GM13977 (cell line): ENCODE measurements around the gene ALKBH7.

Experiments
- DNase-seq: peaks from one replicate; pipeline ENCODE4 v3.0.0; 2012; ENCODE audit warnings: low spot score
- CTCF ChIP-seq: IDR thresholded peaks from 2 replicates; pipeline ENCODE4 v1.5.1; 2012; ENCODE audit warnings: mild to moderate bottlenecking, control low read depth; ENCODE audit not compliant: insufficient read depth; ENCODE audit errors: extremely low read depth, missing control alignments
- in situ Hi-C: fragments of 300-500 bp; cut with MboI; formaldehyde crosslinking; loops from one replicate; pipeline ENCODE4 v1.12.0; 2022; ENCODE audit warnings: low sequenced_read_pairs, low pct_unique_long_range_greater_than_20kb, mixed read lengths, inconsistent platforms; ENCODE audit not compliant: unreplicated experiment

The ALKBH7 gene

GRCh38 chr19:6384381-6384780 lies 11.8 kb downstream of the ALKBH7 start:
- in situ Hi-C loops: no loop called here

GRCh38 chr19:6387372-6387771 lies 14.8 kb downstream of the ALKBH7 start:
- no peak for TF ChIP-seq CTCF
- DNase-seq: no peak
- in situ Hi-C loops: no loop called here

More at GRCh38 chr19:6384381-6384780, 11.8 kb downstream of the ALKBH7 start:
- no peak for TF ChIP-seq CTCF
- no peak for DNase-seq

GRCh38 chr19:6392221-6393073 lies 19.9 kb downstream of the ALKBH7 start:
- in situ Hi-C loops: no loop called here
- DNase-seq: peak; percentile 31
- no peak for TF ChIP-seq CTCF

- no peak for TF ChIP-seq CTCF
- peak; percentile 97 for DNase-seq
- in situ Hi-C loops: no loop called here
These were observed 20.7 kb downstream of the ALKBH7 start, which contains the start of gene GTF2F1 for GRCh38 chr19:6393074-6393982. Gene GTF2F1 (minus strand): TSS chr19:6393164. CDS start chr19:6392995, 169 bp downstream.

- no peak for DNase-seq
- no peak for TF ChIP-seq CTCF
- in situ Hi-C loops: no loop called here
These were observed 21.4 kb downstream of the ALKBH7 start for GRCh38 chr19:6393983-6394412.

DNA sequence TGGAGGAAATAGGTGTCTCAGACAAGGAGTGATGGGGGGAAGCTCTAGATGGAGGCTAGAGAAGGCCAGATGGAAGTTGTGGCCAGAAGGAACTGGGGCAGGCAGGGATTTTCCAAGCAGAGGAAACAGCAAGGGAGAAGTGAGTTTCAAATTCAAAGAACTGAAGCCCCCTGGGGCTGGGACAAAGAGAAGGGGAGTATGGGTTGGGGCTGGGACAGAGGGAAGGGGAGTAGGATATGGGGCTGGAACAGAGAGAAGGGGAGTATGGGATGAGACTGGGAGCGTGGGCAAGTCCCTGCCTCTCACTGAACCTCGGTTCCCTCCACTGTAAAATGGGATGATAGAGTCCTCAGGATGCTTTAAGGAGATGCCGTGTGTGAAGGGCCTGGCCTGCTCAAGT lies 22.2 kb downstream of the ALKBH7 start:
- DNase-seq: no peak
- TF ChIP-seq CTCF: no peak
- in situ Hi-C loops: no loop called here
